Upper lobe of right lung (tissue), 1 donor: ENCODE measurements around the gene ZNF281. TPM values are rescaled to one million over a fixed set of nuclear protein-coding genes. Genes with fewer than 3 reads are reported as not detected.

Experiments used
- ATAC-seq: fragments of 200-7000 bp; cut with Tn5 transposase; one replicate; pipeline ENCODE4 v1.9.1; 2020; ENCODE audit warnings: mild to moderate bottlenecking, moderate library complexity
- DNase-seq: peaks from one replicate; pipeline ENCODE4 v3.0.0-alpha.2; 2020
- H3K27ac ChIP-seq: fragments of 200-600 bp; one replicate; pipeline ENCODE4 v1.8.0; 2022
- H3K27me3 ChIP-seq: fragments of 200-600 bp; one replicate; pipeline ENCODE4 v1.8.0; 2022; ENCODE audit warnings: mild to moderate bottlenecking
- H3K36me3 ChIP-seq: fragments of 200-600 bp; one replicate; pipeline ENCODE4 v1.8.0; 2022
- H3K4me1 ChIP-seq: fragments of 200-600 bp; one replicate; pipeline ENCODE4 v1.8.0; 2022
- H3K4me3 ChIP-seq: fragments of 200-600 bp; one replicate; pipeline ENCODE4 v1.8.0; 2022; ENCODE audit warnings: mild to moderate bottlenecking
- H3K9me3 ChIP-seq: fragments of 200-600 bp; one replicate; pipeline ENCODE4 v1.8.0; 2022
- CTCF ChIP-seq: fragments of 200-600 bp; IDR thresholded peaks from one replicate; pipeline ENCODE4 v1.8.0; 2022; ENCODE audit warnings: antibody characterized with exemption
- intact Hi-C: fragments of 100-400 bp; cut with DNase I; formaldehyde crosslinking; loops from one replicate; pipeline ENCODE4 v1.11.0; 2022
- total RNA-seq: library from RNA; stranded (reverse); fragmentation: NEBNext Ultra II Directional; extraction: Animal tissue kit (Norgen Biotek cat#: 25700); gene quantifications from one replicate; pipeline ENCODE4 v1.2.1, GENCODE V29; 2021
- donor health status: DM: no; HTN: yes; CAD: no; lungs with severe emphysema.

The ZNF281 gene
- total RNA-seq, 1 donor from 2014 or later: 19.5 TPM

- H3K36me3 ChIP-seq: no peaks in the 10 kb centered on the region
- no peak for TF ChIP-seq CTCF
- intact Hi-C loops: no loop called here
- no peak for ATAC-seq
- no peaks in the 10 kb centered on the region for H3K9me3 ChIP-seq
- H3K27me3 ChIP-seq: no peaks in the 10 kb centered on the region
- H3K4me1 ChIP-seq: no peaks in the 10 kb centered on the region
- DNase-seq: no peak
- no peak overlapping the region for H3K27ac ChIP-seq
- H3K4me3 ChIP-seq: no peak overlapping the region
Measured at GRCh38 chr1:200366577-200367253, 43.1 kb downstream of the ZNF281 start.

DNA sequence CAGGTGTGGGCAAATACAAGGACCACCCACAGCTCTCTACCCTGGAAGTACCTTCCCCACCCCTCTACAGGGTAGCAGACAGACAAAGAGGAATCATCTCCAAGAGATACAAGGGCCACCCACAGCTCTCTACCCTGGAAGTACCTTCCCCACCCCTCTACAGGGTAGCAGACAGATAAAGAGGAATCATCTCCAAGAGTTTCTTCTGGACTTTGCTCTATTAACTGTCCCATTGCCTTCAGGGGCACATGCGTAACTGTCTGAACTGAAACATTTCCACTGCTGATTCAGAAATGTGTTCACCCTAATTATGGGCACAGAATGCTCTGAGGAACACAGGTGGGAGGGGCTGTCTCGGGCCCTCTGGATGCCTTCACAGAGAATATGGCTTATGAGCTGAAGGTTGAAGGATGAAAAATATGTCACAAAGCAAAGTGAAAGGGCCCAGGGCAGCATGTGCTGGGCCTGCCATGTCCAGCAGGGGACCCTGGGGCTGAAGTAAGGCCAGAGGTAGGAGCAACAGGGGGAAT, 43.9 kb downstream of the ZNF281 start:
- H3K4me1 ChIP-seq: no peaks in the 10 kb centered on the region
- no peaks in the 10 kb centered on the region for H3K36me3 ChIP-seq
- ATAC-seq (no peak), DNase-seq (no peak)
- H3K9me3 ChIP-seq: no peaks in the 10 kb centered on the region
- intact Hi-C loops: no loop called here
- no peaks in the 10 kb centered on the region for H3K27me3 ChIP-seq
- TF ChIP-seq CTCF: no peak
- no peak overlapping the region for H3K4me3 ChIP-seq
- no peak overlapping the region for H3K27ac ChIP-seq

DNA sequence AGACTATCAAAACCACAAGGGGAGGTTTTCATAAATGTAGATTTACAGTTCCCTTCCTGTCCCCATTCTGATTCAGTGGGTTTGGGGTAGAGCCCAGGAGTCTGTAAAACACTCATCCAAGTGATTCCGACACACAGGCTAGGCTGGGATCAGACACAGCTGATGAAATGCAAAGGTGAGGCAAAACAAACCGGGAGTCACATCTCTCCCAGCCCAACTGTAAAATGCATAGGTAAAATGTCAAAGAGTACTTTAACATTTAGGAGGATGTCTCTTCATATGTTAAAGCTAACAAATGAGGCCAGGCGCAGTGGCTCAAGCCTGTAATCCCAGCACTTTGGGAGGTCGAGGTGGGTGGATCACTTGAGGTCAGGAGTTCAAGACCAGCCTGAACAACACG, 45.0 kb downstream of the ZNF281 start:
- ATAC-seq (no peak), DNase-seq (no peak)
- Histone ChIP-seq H3K36me3 (no peaks in the 10 kb centered on the region), H3K27me3 (no peaks in the 10 kb centered on the region), H3K9me3 (no peaks in the 10 kb centered on the region), H3K27ac (no peak overlapping the region), H3K4me3 (no peak overlapping the region), H3K4me1 (no peaks in the 10 kb centered on the region)
- no peak for TF ChIP-seq CTCF
- intact Hi-C loops: no loop called here

- intact Hi-C loops: no loop called here
- Histone ChIP-seq H3K27ac (no peak overlapping the region), H3K4me3 (no peak overlapping the region), H3K4me1 (no peaks in the 10 kb centered on the region), H3K36me3 (no peaks in the 10 kb centered on the region), H3K27me3 (no peaks in the 10 kb centered on the region), H3K9me3 (no peaks in the 10 kb centered on the region)
- ATAC-seq (no peak), DNase-seq (no peak)
- TF ChIP-seq CTCF: no peak
Measured at GRCh38 chr1:200364091-200364759, 45.6 kb downstream of the ZNF281 start.

DNA sequence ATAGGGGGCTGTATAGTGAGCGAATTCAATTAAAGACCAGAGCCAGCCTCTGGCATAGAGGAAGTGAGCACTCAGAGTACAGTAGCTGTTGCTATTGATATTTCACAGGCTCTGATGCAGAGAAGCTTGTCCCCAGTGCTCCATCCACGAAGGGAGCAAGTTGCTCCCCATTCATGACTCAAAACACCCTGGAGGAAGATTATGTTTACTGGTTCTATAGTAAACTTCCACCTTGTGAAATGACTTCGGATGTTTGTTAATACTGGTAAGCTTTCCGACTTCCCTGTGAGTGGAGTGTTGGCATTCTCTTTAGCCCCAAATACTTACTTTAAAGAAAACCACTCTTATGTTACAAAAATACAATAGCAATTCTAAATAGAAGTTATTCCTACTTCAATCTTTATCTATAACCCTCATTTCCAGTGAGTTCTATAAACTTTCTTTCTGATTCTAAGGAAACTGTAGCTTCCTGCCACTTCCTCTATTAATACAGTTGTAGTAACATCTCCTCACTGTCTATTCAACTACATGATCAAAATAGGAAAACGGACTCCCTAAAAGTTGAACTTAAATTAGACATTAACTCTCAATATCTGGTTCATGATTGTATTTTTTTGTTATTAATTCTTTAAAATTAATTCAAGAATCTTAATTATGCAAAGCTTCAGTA, 46.4 kb downstream of the ZNF281 start:
- peak; percentile 56 for ATAC-seq
- intact Hi-C loops: no loop called here
- no peaks in the 10 kb centered on the region for H3K9me3 ChIP-seq
- TF ChIP-seq CTCF: no peak
- no peak for DNase-seq
- H3K27ac ChIP-seq: no peak overlapping the region
- no peaks in the 10 kb centered on the region for H3K36me3 ChIP-seq
- H3K27me3 ChIP-seq: no peaks in the 10 kb centered on the region
- H3K4me3 ChIP-seq: no peak overlapping the region
- no peaks in the 10 kb centered on the region for H3K4me1 ChIP-seq
